ENCODE measurements around the gene USP17L5. TPM values are rescaled to one million over a fixed set of nuclear protein-coding genes. Genes with fewer than 3 reads are reported as not detected.
"Not testable (repeated sequence)": the region's sequence is repeated elsewhere in the genome, so short reads cannot be mapped to it uniquely, and the experiment has no call there.

The USP17L5 gene
- total and polyA plus RNA-seq, 8 donors = not detected

DNA sequence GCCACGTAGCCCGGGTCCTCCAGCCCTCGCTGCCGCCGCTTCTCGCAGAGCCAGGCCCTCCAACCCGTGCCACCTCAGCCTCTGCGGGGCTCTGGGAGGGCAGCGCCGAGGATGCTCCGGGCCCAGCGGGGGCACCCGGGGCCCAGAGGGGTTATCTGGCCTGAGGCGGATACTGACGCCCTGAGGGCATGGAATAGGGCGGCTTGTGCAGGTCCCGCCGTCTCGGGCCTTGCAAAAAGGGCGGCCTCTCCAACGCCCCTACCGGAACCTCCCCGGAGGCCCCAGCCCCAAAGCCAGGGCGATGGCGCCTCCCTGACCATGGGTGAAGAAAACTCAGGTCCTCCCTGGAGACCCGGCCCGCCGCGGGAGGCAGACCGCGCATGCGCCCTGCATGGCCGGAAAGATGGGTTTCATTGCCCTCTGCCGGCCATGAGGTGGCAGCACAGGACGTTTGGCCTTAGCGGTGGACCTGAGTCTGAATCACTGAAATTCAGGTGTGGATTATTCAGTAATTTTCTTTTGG, 41.9 kb downstream of the USP17L5 start:
- DNase-seq = peak; percentile 18 to 71
- intact Hi-C loops (cut with DNase I; ENCODE audit: low total_unique reads); H3K36me3 ChIP-seq; H3K4me1 ChIP-seq; H3K27me3 ChIP-seq; H3K9me3 ChIP-seq: not testable (repeated sequence)
- WGBS, 5 donors = 21 to 46% (median 24%) methylated on average over 16 to 35 of the region's 36 CpGs
- TF ChIP-seq, protein P1, sequence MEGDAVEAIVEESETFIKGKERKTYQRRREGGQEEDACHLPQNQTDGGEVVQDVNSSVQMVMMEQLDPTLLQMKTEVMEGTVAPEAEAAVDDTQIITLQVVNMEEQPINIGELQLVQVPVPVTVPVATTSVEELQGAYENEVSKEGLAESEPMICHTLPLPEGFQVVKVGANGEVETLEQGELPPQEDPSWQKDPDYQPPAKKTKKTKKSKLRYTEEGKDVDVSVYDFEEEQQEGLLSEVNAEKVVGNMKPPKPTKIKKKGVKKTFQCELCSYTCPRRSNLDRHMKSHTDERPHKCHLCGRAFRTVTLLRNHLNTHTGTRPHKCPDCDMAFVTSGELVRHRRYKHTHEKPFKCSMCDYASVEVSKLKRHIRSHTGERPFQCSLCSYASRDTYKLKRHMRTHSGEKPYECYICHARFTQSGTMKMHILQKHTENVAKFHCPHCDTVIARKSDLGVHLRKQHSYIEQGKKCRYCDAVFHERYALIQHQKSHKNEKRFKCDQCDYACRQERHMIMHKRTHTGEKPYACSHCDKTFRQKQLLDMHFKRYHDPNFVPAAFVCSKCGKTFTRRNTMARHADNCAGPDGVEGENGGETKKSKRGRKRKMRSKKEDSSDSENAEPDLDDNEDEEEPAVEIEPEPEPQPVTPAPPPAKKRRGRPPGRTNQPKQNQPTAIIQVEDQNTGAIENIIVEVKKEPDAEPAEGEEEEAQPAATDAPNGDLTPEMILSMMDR (IDR thresholded peaks at IDR 0.05) = peak in 5 of 7 experiments; percentile 44 to 68 (median 60)
- peak overlapping the region in 1 of 5 donors; percentile 49 for H3K27ac ChIP-seq
- peak overlapping the region; percentile 40 to 46 (median 43) for H3K4me3 ChIP-seq

- intact Hi-C loops (cut with DNase I; ENCODE audit: low total_unique reads) = no loop called here
- DNase-seq = no peak
- no peaks in the 10 kb centered on the region for H3K9me3 ChIP-seq
- 64 to 74% (median 73%) methylated on average over 1 of the region's 1 CpG for WGBS, 5 donors
- no peaks in the 10 kb centered on the region for H3K36me3 ChIP-seq
- H3K4me3 ChIP-seq = no peak overlapping the region
- TF ChIP-seq, protein P1 (IDR thresholded peaks at IDR 0.05) = no peak
- TF ChIP-seq POLR2A (IDR thresholded peaks at IDR 0.05) (no peak), POLR2AphosphoS5 (IDR thresholded peaks at IDR 0.05) (no peak)
- peaks cover 0 to 5% (median 2%) of the 10 kb centered on the region in 4 donors for H3K4me1 ChIP-seq
- H3K27me3 ChIP-seq = no peaks in the 10 kb centered on the region
- H3K27ac ChIP-seq = no peak overlapping the region
Measured at GRCh38 chr4:9384126-9384525, 44.9 kb downstream of the USP17L5 start.

- H3K4me1 ChIP-seq; H3K9me3 ChIP-seq; H3K4me3 ChIP-seq; H3K27me3 ChIP-seq; DNase-seq; H3K36me3 ChIP-seq; H3K27ac ChIP-seq; intact Hi-C loops (cut with DNase I; ENCODE audit: low total_unique reads): not testable (repeated sequence)
- WGBS, 5 donors = 35 to 55% (median 38%) methylated on average over 2 of the region's 2 CpGs
Measured at GRCh38 chr4:9389001-9389400, 49.8 kb downstream of the USP17L5 start.

Other genes starting within 250 kb of the USP17L5 start
- not detected for gene FAM90A26, start 169.0 kb upstream of the USP17L5 start, total RNA-seq
- gene FAM90A26, start 169.0 kb upstream of the USP17L5 start, polyA plus RNA-seq = not detected
- not detected for gene USP17L10, start 128.7 kb upstream of the USP17L5 start, total RNA-seq
- not detected for gene USP17L10, start 128.7 kb upstream of the USP17L5 start, polyA plus RNA-seq
- gene USP17L11, start 124.0 kb upstream of the USP17L5 start, total RNA-seq = not detected
- not detected for gene USP17L11, start 124.0 kb upstream of the USP17L5 start, polyA plus RNA-seq
- not detected for gene USP17L12, start 119.3 kb upstream of the USP17L5 start, total RNA-seq
- gene USP17L12, start 119.3 kb upstream of the USP17L5 start, polyA plus RNA-seq = not detected
- gene USP17L13, start 114.5 kb upstream of the USP17L5 start, total RNA-seq = not detected
- gene USP17L13, start 114.5 kb upstream of the USP17L5 start, polyA plus RNA-seq = not detected
- gene USP17L15, start 105.0 kb upstream of the USP17L5 start, total RNA-seq = not detected
- not detected for gene USP17L15, start 105.0 kb upstream of the USP17L5 start, polyA plus RNA-seq
- not detected for gene USP17L17, start 95.5 kb upstream of the USP17L5 start, total RNA-seq
- gene USP17L17, start 95.5 kb upstream of the USP17L5 start, polyA plus RNA-seq = not detected
- not detected for gene USP17L18, start 90.8 kb upstream of the USP17L5 start, total RNA-seq
- gene USP17L18, start 90.8 kb upstream of the USP17L5 start, polyA plus RNA-seq = not detected
- not detected for gene USP17L19, start 86.0 kb upstream of the USP17L5 start, total RNA-seq
- not detected for gene USP17L19, start 86.0 kb upstream of the USP17L5 start, polyA plus RNA-seq
- not detected for gene USP17L20, start 81.3 kb upstream of the USP17L5 start, total RNA-seq
- gene USP17L20, start 81.3 kb upstream of the USP17L5 start, polyA plus RNA-seq = not detected
- not detected for gene USP17L21, start 76.5 kb upstream of the USP17L5 start, total RNA-seq
- not detected for gene USP17L21, start 76.5 kb upstream of the USP17L5 start, polyA plus RNA-seq
- not detected for gene USP17L22, start 71.8 kb upstream of the USP17L5 start, total RNA-seq
- gene USP17L22, start 71.8 kb upstream of the USP17L5 start, polyA plus RNA-seq = not detected
- gene USP17L24, start 14.2 kb upstream of the USP17L5 start, total RNA-seq = not detected
- not detected for gene USP17L24, start 14.2 kb upstream of the USP17L5 start, polyA plus RNA-seq
- gene USP17L25, start 9.5 kb upstream of the USP17L5 start, total RNA-seq = not detected
- not detected for gene USP17L25, start 9.5 kb upstream of the USP17L5 start, polyA plus RNA-seq
- not detected for gene USP17L26, start 4.7 kb upstream of the USP17L5 start, total RNA-seq
- not detected for gene USP17L26, start 4.7 kb upstream of the USP17L5 start, polyA plus RNA-seq
- gene USP17L27, start 4.7 kb downstream of the USP17L5 start, total RNA-seq = not detected
- gene USP17L27, start 4.7 kb downstream of the USP17L5 start, polyA plus RNA-seq = not detected
- gene USP17L28, start 9.5 kb downstream of the USP17L5 start, total RNA-seq = not detected
- gene USP17L28, start 9.5 kb downstream of the USP17L5 start, polyA plus RNA-seq = not detected
- not detected for gene USP17L29, start 14.2 kb downstream of the USP17L5 start, total RNA-seq
- not detected for gene USP17L29, start 14.2 kb downstream of the USP17L5 start, polyA plus RNA-seq
- not detected for gene USP17L30, start 23.7 kb downstream of the USP17L5 start, total RNA-seq
- gene USP17L30, start 23.7 kb downstream of the USP17L5 start, polyA plus RNA-seq = not detected
- not detected for gene DEFB131A, start 105.0 kb downstream of the USP17L5 start, total RNA-seq
- not detected for gene DEFB131A, start 105.0 kb downstream of the USP17L5 start, polyA plus RNA-seq